Vagina (tissue), 2 donors: ENCODE results near the gene ADD3. TPM values are rescaled to one million over a fixed set of nuclear protein-coding genes. Genes with fewer than 3 reads are reported as not detected.

Source experiments
- DNase-seq, 2 donors: peaks; one replicate each; pipeline ENCODE4 v3.0.0-alpha.2; 2017; ENCODE audit errors: extremely low spot score in 2 of 2
- H3K27ac ChIP-seq: fragments of 200-600 bp; sonication (generic); one replicate; pipeline ENCODE4 v1.5.1; 2019
- H3K27me3 ChIP-seq: fragments of 200-600 bp; sonication (generic); one replicate; pipeline ENCODE4 v1.5.1; 2019
- H3K36me3 ChIP-seq, 2 donors: fragments of 200-600 bp; sonication (generic); one replicate each; pipeline ENCODE4 v1.5.1; 2017 to 2019
- H3K4me1 ChIP-seq: fragments of 200-600 bp; sonication (generic); one replicate; pipeline ENCODE4 v1.5.1; 2019
- H3K4me3 ChIP-seq, 2 donors: fragments of 200-600 bp; sonication (generic); 1 replicate in 1 of 2; 2 replicates in 1 of 2; pipeline ENCODE4 v1.5.1; 2016 to 2019
- H3K9me3 ChIP-seq: fragments of 200-600 bp; sonication (generic); one replicate; pipeline ENCODE4 v1.5.1; 2019
- CTCF ChIP-seq, 3 experiments: fragments of 450-650 bp in 2 of 3; fragments of 200-600 bp in 1 of 3; sonication (generic) in 1 of 3; IDR thresholded peaks; one replicate each; pipeline ENCODE4 v1.5.1; 2017 to 2019; ENCODE audit warnings: antibody characterized with exemption in 3 of 3, mild to moderate bottlenecking in 2 of 3, moderate library complexity in 2 of 3
- POLR2A ChIP-seq, 2 donors: fragments of 450-650 bp; IDR thresholded peaks; one replicate each; pipeline ENCODE4 v1.6.1; 2017; ENCODE audit warnings: antibody characterized with exemption in 2 of 2, mild to moderate bottlenecking in 2 of 2, moderate library complexity in 2 of 2
- POLR2AphosphoS5 ChIP-seq, 2 donors: sonication (generic); formaldehyde crosslinking; IDR thresholded peaks; one replicate each; pipeline ENCODE4 v1.9.0; 2017; ENCODE audit warnings: antibody characterized with exemption in 2 of 2, mild to moderate bottlenecking in 2 of 2, low read depth in 1 of 2; ENCODE audit not compliant: insufficient read depth in 1 of 2
- intact Hi-C: fragments of 100-400 bp; cut with DNase I; formaldehyde crosslinking; loops from one replicate; pipeline ENCODE4 v1.15.1; 2023
- total RNA-seq: library from RNA; depleted of rRNA; stranded (reverse); fragments of >200 nt; gene quantifications from one replicate; pipeline ENCODE4 v1.2.3, GENCODE V29; 2016

The ADD3 gene
- total RNA-seq, 1 donor from 2014 or later, result 114 TPM

- H3K27me3 ChIP-seq, result no peaks in the 10 kb centered on the region
- H3K4me3 ChIP-seq, result no peak overlapping the region
- no peaks in the 10 kb centered on the region for H3K36me3 ChIP-seq
- peaks cover 50% of the 10 kb centered on the region for H3K4me1 ChIP-seq
- no peak for TF ChIP-seq POLR2A (IDR thresholded peaks at IDR 0.05)
- TF ChIP-seq POLR2AphosphoS5 (IDR thresholded peaks at IDR 0.05; ENCODE audit: insufficient read depth in 1 of 2, low read depth in 1 of 2), result no peak
- no peak for TF ChIP-seq CTCF (IDR thresholded peaks at IDR 0.05)
- no peak overlapping the region for H3K27ac ChIP-seq
- DNase-seq, result no peak
- H3K9me3 ChIP-seq, result no peaks in the 10 kb centered on the region
- intact Hi-C loops, result no loop called here
Observed at GRCh38 chr10:110034596-110034995, 26.8 kb downstream of the ADD3 start.

DNA sequence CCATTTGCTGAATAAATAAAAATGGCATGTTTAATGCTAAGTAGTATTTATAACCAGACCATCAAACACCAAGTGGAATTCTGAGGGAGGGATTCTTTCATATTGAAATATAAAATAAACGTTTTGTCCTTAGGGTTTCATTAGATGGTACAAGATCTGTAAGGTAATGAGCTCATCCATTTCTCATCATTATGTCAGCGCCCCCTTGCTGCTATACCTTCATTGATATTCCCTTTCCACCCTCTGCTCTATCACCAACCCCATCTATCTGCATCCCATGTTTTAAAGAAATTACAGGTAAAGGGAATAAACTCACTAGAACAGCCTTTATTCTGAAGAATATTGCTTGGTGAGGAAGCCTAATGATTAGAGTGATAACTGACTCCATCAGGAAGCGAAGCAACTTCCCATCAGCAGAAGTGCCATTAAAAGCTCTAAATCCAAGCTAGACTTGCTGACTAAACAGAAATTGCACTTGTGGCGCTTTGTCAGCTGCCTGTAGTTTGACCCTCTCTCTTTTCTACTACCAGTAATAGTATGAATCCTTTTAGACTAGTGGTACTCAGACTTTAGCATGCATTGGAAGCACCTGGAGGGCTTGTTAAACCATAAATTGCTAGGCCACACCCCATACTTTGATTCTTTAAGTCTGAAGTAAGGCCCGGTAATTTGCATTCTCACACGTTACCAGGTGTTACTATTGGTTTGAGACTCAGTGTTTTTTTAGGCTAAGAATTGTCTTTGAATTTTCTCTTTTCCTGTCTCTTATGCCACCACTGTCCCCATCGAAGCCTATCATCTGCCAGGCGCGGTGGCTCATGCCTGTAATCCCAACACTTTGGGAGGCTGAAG is 27.5 kb downstream of the ADD3 start:
- H3K4me1 ChIP-seq, result peaks cover 56% of the 10 kb centered on the region

DNA sequence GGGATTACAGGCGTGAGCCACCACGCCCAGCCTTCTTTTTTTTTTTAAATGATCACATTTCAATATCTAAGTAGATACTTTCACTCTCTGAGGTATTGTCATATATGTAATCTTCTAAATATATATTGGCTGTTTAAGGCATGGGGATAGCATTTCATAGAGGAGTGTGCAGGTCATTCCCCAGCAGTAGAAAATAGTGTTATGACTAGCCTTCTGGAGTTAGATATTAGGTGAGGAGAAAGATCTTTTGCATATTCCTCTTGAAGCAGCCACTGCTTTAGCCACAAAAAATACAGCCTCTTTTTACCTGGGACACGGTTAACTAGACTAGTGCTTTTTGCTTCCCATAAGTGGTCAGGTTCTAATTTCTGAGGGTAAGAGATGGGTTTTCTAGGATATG is 28.9 kb downstream of the ADD3 start:
- Histone ChIP-seq H3K27me3 (no peaks in the 10 kb centered on the region), H3K4me1 (peaks cover 67% of the 10 kb centered on the region), H3K27ac (no peak overlapping the region), H3K4me3 (no peak overlapping the region), H3K36me3 (no peaks in the 10 kb centered on the region), H3K9me3 (no peaks in the 10 kb centered on the region)
- DNase-seq, result no peak
- intact Hi-C loops, result no loop called here
- no peak for TF ChIP-seq CTCF (IDR thresholded peaks at IDR 0.05)
- no peak for TF ChIP-seq POLR2AphosphoS5 (IDR thresholded peaks at IDR 0.05; ENCODE audit: insufficient read depth in 1 of 2, low read depth in 1 of 2)
- no peak for TF ChIP-seq POLR2A (IDR thresholded peaks at IDR 0.05)

More for the DNA sequence above, 27.5 kb downstream of the ADD3 start:
- no peak for DNase-seq
- Histone ChIP-seq H3K4me3 (no peak overlapping the region), H3K36me3 (no peaks in the 10 kb centered on the region), H3K9me3 (no peaks in the 10 kb centered on the region), H3K27ac (no peak overlapping the region), H3K27me3 (no peaks in the 10 kb centered on the region)
- TF ChIP-seq POLR2A (IDR thresholded peaks at IDR 0.05) (no peak), POLR2AphosphoS5 (IDR thresholded peaks at IDR 0.05; ENCODE audit: insufficient read depth in 1 of 2, low read depth in 1 of 2) (no peak), CTCF (IDR thresholded peaks at IDR 0.05) (no peak)
- intact Hi-C loops, result no loop called here

GRCh38 chr10:110039254-110039653 is 31.5 kb downstream of the ADD3 start:
- intact Hi-C loops, result no loop called here

More at GRCh38 chr10:110039254-110039653, 31.5 kb downstream of the ADD3 start:
- no peak for DNase-seq
- Histone ChIP-seq H3K27ac (no peak overlapping the region), H3K4me3 (no peak overlapping the region), H3K27me3 (no peaks in the 10 kb centered on the region), H3K9me3 (no peaks in the 10 kb centered on the region), H3K36me3 (no peaks in the 10 kb centered on the region), H3K4me1 (peaks cover 48% of the 10 kb centered on the region)
- TF ChIP-seq POLR2AphosphoS5 (IDR thresholded peaks at IDR 0.05; ENCODE audit: insufficient read depth in 1 of 2, low read depth in 1 of 2), result no peak
- TF ChIP-seq CTCF (IDR thresholded peaks at IDR 0.05), result no peak
- TF ChIP-seq POLR2A (IDR thresholded peaks at IDR 0.05), result no peak
